A673 (cell line): ENCODE data around the gene TNFSF8. TPM values are rescaled to one million over a fixed set of nuclear protein-coding genes. Genes with fewer than 3 reads are reported as not detected.

Source experiments
- BruUV-seq: library from RNA; stranded (reverse); fragments of 400-500 nt; replicated peaks from 2 replicates; lab custom pipeline; 2021; lab: Mats Ljungman, UMichigan
- CTCF ChIA-PET: fragments of 300-600 bp; sonication (Branson Sonifier 250); formaldehyde crosslinking; loops from one replicate; lab custom pipeline; 2022; ENCODE audit warnings: antibody characterized with exemption; lab: Charles Lee
- POLR2A ChIA-PET: fragments of 300-600 bp; sonication (Branson Sonifier 250); formaldehyde crosslinking; loops from one replicate; lab custom pipeline; 2022; ENCODE audit warnings: antibody characterized with exemption; ENCODE audit not compliant: low non-redundant PET; lab: Charles Lee
- DNase-seq: peaks from one replicate; pipeline ENCODE4 v3.0.0-alpha.2; 2015; ENCODE audit warnings: low spot score
- H3K27ac ChIP-seq: fragments of 200-600 bp; sonication (generic); 2 replicates; pipeline ENCODE4 v1.5.1; 2016; ENCODE audit warnings: mixed run types, low read depth, mild to moderate bottlenecking, mixed read lengths, antibody characterized with exemption, low read length; ENCODE audit not compliant: poor library complexity, severe bottlenecking
- H3K27me3 ChIP-seq: fragments of 200-600 bp; sonication (generic); replicated peaks from 2 replicates; pipeline ENCODE4 v1.6.1; 2017; ENCODE audit warnings: mixed run types, low read depth, mild to moderate bottlenecking, mixed read lengths, antibody characterized with exemption, low read length; ENCODE audit not compliant: insufficient read depth, poor library complexity
- H3K36me3 ChIP-seq: fragments of 200-600 bp; sonication (generic); 2 replicates; pipeline ENCODE4 v1.6.1; 2016; ENCODE audit warnings: mixed run types, mild to moderate bottlenecking, mixed read lengths, antibody characterized with exemption, low read length; ENCODE audit not compliant: insufficient read depth, poor library complexity, severe bottlenecking
- H3K4me1 ChIP-seq: fragments of 200-600 bp; sonication (generic); 2 replicates; pipeline ENCODE4 v1.6.1; 2017; ENCODE audit warnings: mixed run types, mild to moderate bottlenecking, mixed read lengths, antibody characterized with exemption, low read length; ENCODE audit not compliant: insufficient read depth, poor library complexity, severe bottlenecking
- H3K4me3 ChIP-seq: fragments of 200-600 bp; sonication (generic); 2 replicates; pipeline ENCODE4 v1.5.1; 2016; ENCODE audit warnings: low read depth, mixed run types, mild to moderate bottlenecking, mixed read lengths, low read length; ENCODE audit not compliant: poor library complexity, severe bottlenecking
- H3K9me3 ChIP-seq: fragments of 200-600 bp; sonication (generic); 2 replicates; pipeline ENCODE4 v1.6.1; 2016; ENCODE audit warnings: mixed run types, low read depth, mild to moderate bottlenecking, mixed read lengths, antibody characterized with exemption, low read length; ENCODE audit not compliant: poor library complexity, severe bottlenecking
- EZH2 ChIP-seq: fragments of 200-600 bp; sonication (generic); IDR thresholded peaks from 2 replicates; pipeline ENCODE4 v1.6.1; 2017; ENCODE audit warnings: borderline replicate concordance, low read depth, mild to moderate bottlenecking, mixed read lengths, antibody characterized with exemption, low read length; ENCODE audit not compliant: poor library complexity, severe bottlenecking
- intact Hi-C: fragments of 100-400 bp; cut with micrococcal nuclease; formaldehyde crosslinking; loops from one replicate; pipeline ENCODE4 v1.10.0; 2022; ENCODE audit not compliant: unreplicated experiment
- total RNA-seq: library from RNA; stranded (reverse); gene quantifications from 2 replicates; pipeline ENCODE4 v1.2.3, GENCODE V29; 2021
- TF ChIP-seq, protein P1 (sequence below): fragments of 300-800, 200-600 bp; sonication (generic); conservative IDR thresholded peaks from 2 replicates; pipeline ENCODE4 v1.5.1; 2017; ENCODE audit warnings: low read depth, mild to moderate bottlenecking, antibody characterized with exemption, low read length, moderate library complexity, mixed read lengths

Gene TNFSF8
- total RNA-seq, 1 experiment from 2014 or later = not detected

DNA sequence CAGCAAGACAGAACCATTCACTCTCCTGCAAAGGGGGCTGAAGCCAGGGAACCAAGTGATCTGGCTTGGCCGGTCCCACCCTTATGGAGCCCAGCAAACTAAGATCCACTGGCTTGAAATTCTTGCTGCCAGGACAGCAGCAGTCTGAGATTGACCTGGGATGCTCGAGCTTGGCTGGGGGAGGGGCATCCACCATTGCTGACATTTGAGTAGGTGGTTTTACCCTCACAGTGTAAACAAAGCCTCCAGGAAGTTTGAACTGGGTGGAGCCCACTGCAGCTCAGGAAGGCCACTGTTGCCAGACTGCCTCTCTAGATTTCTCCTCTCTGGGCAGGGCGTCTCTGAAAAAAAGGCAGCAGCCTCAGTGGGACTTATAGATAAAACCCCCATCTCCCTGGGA lies 60.5 kb downstream of the TNFSF8 start:
- ChIA-PET POLR2A (no interaction called here), CTCF (no interaction called here)
- Histone ChIP-seq H3K9me3 (no peaks in the 10 kb centered on the region), H3K4me1 (no peaks in the 10 kb centered on the region), H3K36me3 (no peaks in the 10 kb centered on the region), H3K4me3 (no peak overlapping the region), H3K27ac (no peak overlapping the region), H3K27me3 (no peaks in the 10 kb centered on the region)
- no peak for TF ChIP-seq EZH2
- TF ChIP-seq, protein P1, sequence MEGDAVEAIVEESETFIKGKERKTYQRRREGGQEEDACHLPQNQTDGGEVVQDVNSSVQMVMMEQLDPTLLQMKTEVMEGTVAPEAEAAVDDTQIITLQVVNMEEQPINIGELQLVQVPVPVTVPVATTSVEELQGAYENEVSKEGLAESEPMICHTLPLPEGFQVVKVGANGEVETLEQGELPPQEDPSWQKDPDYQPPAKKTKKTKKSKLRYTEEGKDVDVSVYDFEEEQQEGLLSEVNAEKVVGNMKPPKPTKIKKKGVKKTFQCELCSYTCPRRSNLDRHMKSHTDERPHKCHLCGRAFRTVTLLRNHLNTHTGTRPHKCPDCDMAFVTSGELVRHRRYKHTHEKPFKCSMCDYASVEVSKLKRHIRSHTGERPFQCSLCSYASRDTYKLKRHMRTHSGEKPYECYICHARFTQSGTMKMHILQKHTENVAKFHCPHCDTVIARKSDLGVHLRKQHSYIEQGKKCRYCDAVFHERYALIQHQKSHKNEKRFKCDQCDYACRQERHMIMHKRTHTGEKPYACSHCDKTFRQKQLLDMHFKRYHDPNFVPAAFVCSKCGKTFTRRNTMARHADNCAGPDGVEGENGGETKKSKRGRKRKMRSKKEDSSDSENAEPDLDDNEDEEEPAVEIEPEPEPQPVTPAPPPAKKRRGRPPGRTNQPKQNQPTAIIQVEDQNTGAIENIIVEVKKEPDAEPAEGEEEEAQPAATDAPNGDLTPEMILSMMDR = no peak
- intact Hi-C loops = no loop called here
- DNase-seq = no peak
- no TSS peak for BruUV-seq

DNA sequence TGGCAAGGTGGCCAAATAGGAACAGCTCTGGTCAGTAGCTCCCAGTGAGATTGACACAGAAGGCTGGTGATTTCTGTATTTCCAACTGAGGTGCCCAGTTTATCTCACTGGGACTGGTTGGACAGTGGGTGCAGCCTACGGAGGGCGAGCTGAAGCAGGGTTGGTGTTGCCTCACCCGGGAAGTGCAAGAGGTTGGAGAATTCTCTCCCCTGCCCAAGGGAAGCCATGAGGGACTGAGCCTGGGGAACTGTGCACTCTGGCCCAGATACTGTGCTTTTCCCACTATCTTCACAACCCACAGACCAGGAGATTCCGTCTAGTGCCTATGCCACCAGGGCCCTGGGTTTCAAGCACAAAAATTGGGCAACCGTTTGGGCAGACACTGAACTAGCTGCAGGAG lies 61.0 kb downstream of the TNFSF8 start:
- Histone ChIP-seq H3K27ac (no peak overlapping the region), H3K27me3 (no peaks in the 10 kb centered on the region), H3K36me3 (no peaks in the 10 kb centered on the region), H3K9me3 (no peaks in the 10 kb centered on the region), H3K4me1 (no peaks in the 10 kb centered on the region), H3K4me3 (no peak overlapping the region)
- TF ChIP-seq, protein P1 = no peak
- no peak for TF ChIP-seq EZH2
- POLR2A ChIA-PET = no interaction called here
- CTCF ChIA-PET = no interaction called here
- intact Hi-C loops = no loop called here
- BruUV-seq = no TSS peak
- DNase-seq = no peak

DNA sequence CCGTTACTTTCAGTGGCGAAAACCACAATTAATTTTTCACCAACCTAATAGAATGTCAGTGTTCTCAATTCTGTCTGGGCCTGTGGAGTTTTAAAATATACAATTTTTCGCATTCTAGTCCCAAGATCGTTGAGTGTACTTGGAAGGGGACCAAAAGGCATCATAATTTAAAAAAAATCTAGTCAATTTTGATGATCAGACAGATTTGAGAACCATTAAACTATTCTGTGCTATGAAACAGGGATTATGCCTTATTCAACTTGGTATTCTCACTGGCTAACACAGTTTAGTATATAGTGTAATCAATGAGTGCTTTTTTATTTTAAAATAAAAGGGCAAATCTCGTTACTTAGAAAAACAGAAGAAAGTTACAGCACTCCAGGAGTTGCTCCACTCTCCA lies 63.1 kb downstream of the TNFSF8 start:
- intact Hi-C loops = no loop called here
- no peak for TF ChIP-seq EZH2
- TF ChIP-seq, protein P1 = no peak
- H3K9me3 ChIP-seq = no peaks in the 10 kb centered on the region
- no peaks in the 10 kb centered on the region for H3K36me3 ChIP-seq
- CTCF ChIA-PET = no interaction called here
- H3K27me3 ChIP-seq = no peaks in the 10 kb centered on the region
- H3K4me1 ChIP-seq = no peaks in the 10 kb centered on the region
- POLR2A ChIA-PET = no interaction called here
- no peak overlapping the region for H3K4me3 ChIP-seq
- DNase-seq = no peak
- no TSS peak for BruUV-seq
- no peak overlapping the region for H3K27ac ChIP-seq
